Esophagus muscularis mucosa (tissue), 4 donors: ENCODE data around the gene ZNF592. TPM values are rescaled to one million over a fixed set of nuclear protein-coding genes. Genes with fewer than 3 reads are reported as not detected.

Source experiments
- DNase-seq: peaks from one replicate; pipeline ENCODE4 v3.0.0-alpha.2; 2017; ENCODE audit errors: extremely low spot score
- H3K27ac ChIP-seq, 4 donors: fragments of 200-600 bp; sonication (generic); replicated peaks in 1 of 4; 1 replicate in 3 of 4; 2 replicates in 1 of 4; pipeline ENCODE4 v1.5.1; 2016 to 2019; ENCODE audit warnings: mild to moderate bottlenecking in 1 of 4
- H3K27me3 ChIP-seq, 4 donors: fragments of 200-600 bp; sonication (generic); one replicate each; pipeline versions ENCODE4 v1.5.1 to v1.6.0; 2016 to 2019
- H3K36me3 ChIP-seq, 4 donors: fragments of 200-600 bp; sonication (generic); one replicate each; pipeline ENCODE4 v1.5.1; 2016 to 2019
- H3K4me1 ChIP-seq, 4 donors: fragments of 200-600 bp; sonication (generic); one replicate each; pipeline ENCODE4 v1.5.1; 2016 to 2019
- H3K4me3 ChIP-seq, 4 donors: fragments of 200-600 bp; sonication (generic); 1 replicate in 2 of 4; 2 replicates in 2 of 4; pipeline ENCODE4 v1.5.1; 2016 to 2019; ENCODE audit warnings: mild to moderate bottlenecking in 4 of 4, moderate library complexity in 1 of 4
- H3K9me3 ChIP-seq, 4 donors: fragments of 200-600 bp; sonication (generic); 1 replicate in 3 of 4; 2 replicates in 1 of 4; pipeline ENCODE4 v1.5.1; 2016 to 2019
- EP300 ChIP-seq: sonication (generic); formaldehyde crosslinking; IDR thresholded peaks from one replicate; pipeline ENCODE4 v1.6.1; 2017; ENCODE audit warnings: antibody characterized with exemption
- POLR2A ChIP-seq: fragments of 450-650 bp; IDR thresholded peaks from one replicate; pipeline ENCODE4 v1.6.1; 2017; ENCODE audit warnings: antibody characterized with exemption, moderate library complexity, mild to moderate bottlenecking, low read depth
- POLR2AphosphoS5 ChIP-seq, 2 donors: sonication (generic); formaldehyde crosslinking; IDR thresholded peaks; one replicate each; pipeline ENCODE4 v1.6.1; 2017; ENCODE audit warnings: antibody characterized with exemption in 2 of 2
- WGBS: methylation state at CpG from one replicate; pipeline ENCODE4 v1.1.5; 2018; 5-methylcytosine and 5-hydroxymethylcytosine counted together
- intact Hi-C: fragments of 100-400 bp; cut with DNase I; formaldehyde crosslinking; loops from one replicate; pipeline ENCODE4 v1.15.1; 2023
- total RNA-seq, 4 donors: library from RNA; depleted of rRNA; stranded (reverse); fragments of >200 nt; gene quantifications; one replicate each; pipeline versions ENCODE4 v1.1.0 to v1.2.1, GENCODE V29; 2016
- TF ChIP-seq, protein P1 (sequence below), 3 experiments: fragments of 200-600 bp in 2 of 3; fragments of 450-650 bp in 1 of 3; sonication (generic) in 2 of 3; IDR thresholded peaks; one replicate each; pipeline ENCODE4 v1.5.1; 2017 to 2019; ENCODE audit warnings: antibody characterized with exemption in 3 of 3, mild to moderate bottlenecking in 2 of 3, moderate library complexity in 1 of 3

Gene ZNF592
- total RNA-seq, 4 donors from 2014 or later, result 13.8 to 22.3 (median 20.2) TPM

DNA sequence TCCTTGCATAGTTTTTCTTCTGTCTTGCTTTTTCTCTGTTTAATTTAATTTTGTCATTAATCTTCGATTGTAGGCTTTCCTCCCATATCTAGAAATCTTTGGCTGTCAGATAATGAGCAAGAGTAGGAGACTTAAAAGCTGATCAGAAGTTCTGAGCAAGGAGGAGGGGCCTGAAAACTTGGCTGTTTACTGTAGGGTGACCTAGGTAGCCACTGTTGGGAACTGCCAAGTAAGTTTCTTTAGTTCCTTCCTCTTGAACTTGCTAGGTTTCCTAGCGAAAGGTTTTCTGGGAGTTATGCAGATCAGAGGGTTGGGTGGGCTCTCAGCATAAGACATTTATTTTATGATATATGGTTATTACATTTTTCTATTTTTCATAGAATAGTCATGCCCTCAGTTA is 83.2 kb downstream of the ZNF592 start:
- peaks cover 56 to 80% (median 71%) of the 10 kb centered on the region in 4 donors for H3K4me1 ChIP-seq
- no peaks in the 10 kb centered on the region for H3K27me3 ChIP-seq
- peaks cover 0 to 28% (median 3%) of the 10 kb centered on the region in 4 donors for H3K36me3 ChIP-seq
- peak overlapping the region in 3 of 4 donors; percentile 5 to 35 (median 30) for H3K27ac ChIP-seq
- H3K9me3 ChIP-seq, result no peaks in the 10 kb centered on the region
- 75% methylated on average over 2 of the region's 2 CpGs for WGBS
- TF ChIP-seq POLR2AphosphoS5 (IDR thresholded peaks at IDR 0.05) (no peak), POLR2A (no peak), EP300 (no peak)
- TF ChIP-seq, protein P1, sequence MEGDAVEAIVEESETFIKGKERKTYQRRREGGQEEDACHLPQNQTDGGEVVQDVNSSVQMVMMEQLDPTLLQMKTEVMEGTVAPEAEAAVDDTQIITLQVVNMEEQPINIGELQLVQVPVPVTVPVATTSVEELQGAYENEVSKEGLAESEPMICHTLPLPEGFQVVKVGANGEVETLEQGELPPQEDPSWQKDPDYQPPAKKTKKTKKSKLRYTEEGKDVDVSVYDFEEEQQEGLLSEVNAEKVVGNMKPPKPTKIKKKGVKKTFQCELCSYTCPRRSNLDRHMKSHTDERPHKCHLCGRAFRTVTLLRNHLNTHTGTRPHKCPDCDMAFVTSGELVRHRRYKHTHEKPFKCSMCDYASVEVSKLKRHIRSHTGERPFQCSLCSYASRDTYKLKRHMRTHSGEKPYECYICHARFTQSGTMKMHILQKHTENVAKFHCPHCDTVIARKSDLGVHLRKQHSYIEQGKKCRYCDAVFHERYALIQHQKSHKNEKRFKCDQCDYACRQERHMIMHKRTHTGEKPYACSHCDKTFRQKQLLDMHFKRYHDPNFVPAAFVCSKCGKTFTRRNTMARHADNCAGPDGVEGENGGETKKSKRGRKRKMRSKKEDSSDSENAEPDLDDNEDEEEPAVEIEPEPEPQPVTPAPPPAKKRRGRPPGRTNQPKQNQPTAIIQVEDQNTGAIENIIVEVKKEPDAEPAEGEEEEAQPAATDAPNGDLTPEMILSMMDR (IDR thresholded peaks at IDR 0.05), result no peak
- intact Hi-C loops, result no loop called here
- H3K4me3 ChIP-seq, result no peak overlapping the region
- no peak for DNase-seq

DNA sequence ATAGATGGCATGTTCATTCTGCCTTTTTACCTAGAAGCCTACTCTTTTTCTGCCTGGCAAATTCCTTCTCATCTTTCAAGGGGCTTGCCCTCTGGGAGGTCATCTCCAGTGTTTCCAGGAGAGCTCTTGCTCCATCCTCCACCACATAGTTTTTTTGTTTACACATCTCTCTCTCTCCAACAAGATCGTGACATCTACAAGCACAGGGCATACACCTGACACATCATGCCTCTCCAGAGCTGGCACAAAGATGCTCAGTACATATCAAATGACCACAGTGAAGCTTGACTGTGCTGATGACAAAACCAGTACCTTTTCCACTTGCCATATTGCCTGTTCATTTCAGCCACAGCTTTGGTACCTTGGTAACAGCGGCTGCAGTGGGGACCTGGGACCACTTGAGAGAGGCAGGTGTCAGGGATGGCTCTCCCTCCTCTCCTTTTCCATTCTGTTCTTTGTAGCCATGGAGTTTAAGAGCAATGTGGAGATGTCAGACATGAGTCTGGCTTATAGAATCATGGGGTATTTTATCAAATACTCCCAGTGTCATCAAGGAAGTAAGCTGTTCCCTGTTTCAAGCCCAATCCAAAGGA is 84.2 kb downstream of the ZNF592 start:
- peak overlapping the region in 2 of 4 donors; percentile 30 to 35 for H3K27ac ChIP-seq
- peaks cover 48 to 80% (median 62%) of the 10 kb centered on the region in 4 donors for H3K4me1 ChIP-seq
- H3K9me3 ChIP-seq, result no peaks in the 10 kb centered on the region
- WGBS, result 65% methylated on average over 2 of the region's 2 CpGs
- peaks cover 0 to 22% (median 3%) of the 10 kb centered on the region in 4 donors for H3K36me3 ChIP-seq
- TF ChIP-seq POLR2AphosphoS5 (IDR thresholded peaks at IDR 0.05), result no peak
- TF ChIP-seq, protein P1 (IDR thresholded peaks at IDR 0.05), result no peak
- TF ChIP-seq POLR2A, result no peak
- TF ChIP-seq EP300, result no peak
- no peaks in the 10 kb centered on the region for H3K27me3 ChIP-seq
- no peak for DNase-seq
- H3K4me3 ChIP-seq, result no peak overlapping the region
- intact Hi-C loops, result no loop called here

DNA sequence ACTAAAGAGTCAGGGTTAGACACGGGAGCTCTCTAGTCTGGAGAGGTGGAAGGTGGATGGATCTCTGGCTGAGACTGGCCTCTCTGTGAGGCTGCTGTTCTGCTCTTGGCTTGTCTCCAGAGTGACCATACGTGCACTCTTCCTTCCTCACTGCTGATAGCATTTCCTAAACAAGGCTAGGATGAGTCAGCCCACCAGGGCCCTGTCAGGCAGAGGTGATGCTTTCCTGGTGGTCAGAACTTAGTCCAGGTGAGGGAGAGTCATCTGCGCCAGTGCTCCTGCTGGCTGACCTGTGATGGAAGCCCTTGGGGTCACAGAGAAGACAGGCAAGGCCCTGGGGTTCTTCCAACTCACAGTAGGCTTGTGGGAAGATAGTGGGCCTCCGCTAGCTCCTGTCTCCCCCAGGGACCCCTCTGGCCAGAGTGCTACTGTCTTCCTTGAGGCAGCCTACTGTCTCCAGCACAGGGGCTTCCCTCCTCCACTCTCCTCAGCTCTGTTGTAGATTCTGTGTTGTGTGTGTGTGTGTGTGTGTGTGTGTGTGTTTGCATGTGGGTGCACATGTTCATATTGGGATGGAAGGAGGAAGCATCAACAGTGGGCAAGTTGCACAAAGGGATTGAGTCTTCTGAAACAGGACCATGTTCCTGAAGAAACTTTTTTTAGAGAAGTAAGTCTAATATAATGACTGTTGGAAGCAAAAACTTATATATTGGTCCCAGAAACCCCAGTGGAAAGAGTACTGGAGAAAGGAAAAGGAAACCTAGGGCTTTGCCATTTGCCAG is 85.2 kb downstream of the ZNF592 start:
- Histone ChIP-seq H3K27me3 (no peaks in the 10 kb centered on the region), H3K4me3 (no peak overlapping the region), H3K4me1 (peaks cover 39 to 79% (median 53%) of the 10 kb centered on the region in 4 donors), H3K9me3 (no peaks in the 10 kb centered on the region), H3K36me3 (peaks cover 0 to 18% (median 3%) of the 10 kb centered on the region in 4 donors), H3K27ac (no peak overlapping the region)
- DNase-seq, result no peak
- intact Hi-C loops, result no loop called here
- WGBS, result 38% methylated on average over 3 of the region's 4 CpGs
- TF ChIP-seq POLR2AphosphoS5 (IDR thresholded peaks at IDR 0.05) (peak in 1 of 2 donors; percentile 26), EP300 (no peak), POLR2A (no peak)
- TF ChIP-seq, protein P1 (IDR thresholded peaks at IDR 0.05), result no peak

DNA sequence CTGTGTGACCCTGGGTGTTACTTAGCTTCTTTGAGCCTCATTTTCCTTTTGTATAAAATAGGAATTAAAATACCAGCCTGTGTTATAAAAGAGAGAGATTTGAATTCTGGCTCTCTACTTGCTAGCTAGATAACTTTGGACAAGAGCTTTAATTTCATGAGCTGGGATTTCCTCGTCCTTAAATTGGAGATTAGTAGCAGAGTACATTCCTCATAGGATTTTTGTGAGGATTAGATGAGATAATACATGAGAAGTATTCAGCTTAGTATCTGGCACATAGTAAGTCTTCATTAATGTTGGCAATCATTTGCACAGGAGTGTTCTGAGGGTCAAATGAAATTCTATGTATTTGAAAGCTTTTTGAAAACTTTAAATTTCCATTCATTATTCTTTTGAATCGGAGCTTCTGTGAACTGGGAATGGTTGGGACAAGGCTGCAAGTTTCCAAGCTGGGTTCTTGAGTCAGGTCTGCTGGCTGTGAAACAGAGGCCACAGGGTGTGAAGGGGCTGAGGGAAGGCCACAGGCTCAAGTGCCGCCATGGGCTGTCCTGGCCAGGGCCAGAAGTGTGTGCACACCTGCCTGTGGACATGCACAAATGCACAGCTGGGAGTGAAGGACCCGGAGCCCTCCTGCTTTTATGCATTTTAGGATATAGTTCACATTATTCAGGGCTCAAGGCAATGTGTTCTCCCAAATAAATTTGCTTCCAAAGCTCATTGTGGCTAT is 86.0 kb downstream of the ZNF592 start:
- no peak for DNase-seq
- Histone ChIP-seq H3K4me3 (no peak overlapping the region), H3K27me3 (no peaks in the 10 kb centered on the region), H3K36me3 (peaks cover 0 to 23% (median 6%) of the 10 kb centered on the region in 4 donors), H3K9me3 (no peaks in the 10 kb centered on the region), H3K4me1 (peaks cover 40 to 78% (median 58%) of the 10 kb centered on the region in 4 donors), H3K27ac (no peak overlapping the region)
- 93% methylated on average over 4 of the region's 4 CpGs for WGBS
- TF ChIP-seq, protein P1 (IDR thresholded peaks at IDR 0.05), result no peak
- TF ChIP-seq POLR2AphosphoS5 (IDR thresholded peaks at IDR 0.05) (no peak), POLR2A (no peak), EP300 (no peak)
- intact Hi-C loops, result no loop called here
